H1 (cell line): ENCODE measurements around the gene KRTAP17-1. TPM values are rescaled to one million over a fixed set of nuclear protein-coding genes. Genes with fewer than 3 reads are reported as not detected.

Experiments used
- CHD1 ChIP-seq: IDR thresholded peaks from 2 replicates; pipeline ENCODE4 v1.6.1; 2012; ENCODE audit warnings: low read depth, low read length, improper control_type of control experiment
- MAX ChIP-seq: IDR thresholded peaks from 2 replicates; pipeline ENCODE4 v1.6.1; 2012; ENCODE audit warnings: inconsistent platforms
- polyA plus RNA-seq, 7 experiments: library from polyadenylated mRNA; depleted of rRNA in 3 of 7; stranded (reverse) in 5 of 7; unstranded in 2 of 7; fragments of >200 nt in 5 of 7; fragments of 200-250 nt in 2 of 7; gene quantifications; 1 replicate in 5 of 7; 2 replicates in 1 of 7; 4 replicates in 1 of 7; pipeline versions ENCODE4 v1.2.1 to v1.2.3, GENCODE V29; 2011 to 2013; ENCODE audit warnings: missing spikeins in 2 of 7, mixed read lengths in 2 of 7
- total RNA-seq: library from RNA; stranded (reverse); fragmentation: NEBNext Ultra II Directional; extraction: Animal tissue kit (Norgen Biotek cat#: 25700); gene quantifications from 2 replicates; pipeline ENCODE4 v1.2.1, GENCODE V29; 2021

KRTAP17-1 gene
- total and polyA plus RNA-seq, 2 of the 8 experiments (the other 6 are each of a cell fraction or from before 2014, with no cell fraction given) = not detected

DNA sequence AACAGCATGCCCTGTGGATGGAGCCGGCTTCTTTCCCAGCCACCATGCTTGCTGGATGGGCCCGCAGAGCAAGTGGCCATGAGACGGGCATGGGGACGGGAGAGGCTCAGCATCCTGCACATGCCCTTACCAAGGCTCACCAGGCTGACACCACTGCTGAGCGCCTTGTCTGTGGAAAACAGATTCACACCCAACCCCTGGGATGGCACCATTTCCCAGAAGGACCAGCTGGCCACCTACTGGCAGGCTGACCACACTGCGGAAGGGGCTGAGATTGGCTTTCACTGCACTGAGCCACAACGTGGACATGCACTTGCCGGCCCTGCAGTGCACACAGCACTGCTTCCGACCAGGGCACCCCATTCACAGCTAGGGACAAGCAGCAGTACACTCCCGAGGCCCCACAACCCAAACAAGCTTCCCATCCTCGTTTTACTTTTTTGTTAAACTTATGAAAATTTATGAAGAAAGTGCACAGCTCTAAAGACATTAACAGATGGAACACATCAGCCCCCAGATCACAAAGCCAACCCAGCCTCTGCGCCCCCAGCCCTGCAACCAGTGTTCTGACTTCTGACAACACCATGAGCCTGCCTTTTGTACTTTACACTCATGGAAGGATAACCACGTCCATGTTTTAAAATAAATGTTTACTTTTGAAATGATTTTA, 13.9 kb upstream of the KRTAP17-1 start (continued):
- peak; percentile 40 for TF ChIP-seq MAX
- TF ChIP-seq CHD1 = no peak
